GM23338 (cell line): ENCODE results near the gene TXNDC12.

Source experiments
- CTCF ChIP-seq, 2 experiments: fragments of 200-600 bp in 1 of 2; sonication (generic) in 1 of 2; conservative IDR thresholded peaks; 2 replicates each; pipeline versions ENCODE4 v1.5.1 to v1.6.1; 2016 to 2017; ENCODE audit warnings: antibody characterized with exemption in 2 of 2, low read depth in 2 of 2, mild to moderate bottlenecking in 2 of 2, moderate library complexity in 1 of 2
- EZH2 ChIP-seq: fragments of 200-600 bp; sonication (generic); IDR thresholded peaks from one replicate; pipeline ENCODE4 v1.8.0; 2017; ENCODE audit warnings: antibody characterized with exemption, mild to moderate bottlenecking, low read depth; ENCODE audit not compliant: unreplicated experiment
- REST ChIP-seq: IDR thresholded peaks from one replicate; pipeline ENCODE4 v1.6.1; 2018; ENCODE audit warnings: antibody characterized with exemption; ENCODE audit not compliant: unreplicated experiment

- TF ChIP-seq CTCF (conservative IDR thresholded peaks at IDR 0.05; ENCODE audit: low read depth in 2 of 2) = no peak
- TF ChIP-seq REST = no peak
- TF ChIP-seq EZH2 = no peak
Measured at GRCh38 chr1:51989582-51990477, 65.2 kb downstream of the TXNDC12 start.
